NCI-H2196 (cell line): ENCODE results near the gene ARHGEF5.
"Not testable (repeated sequence)": the region's sequence is repeated elsewhere in the genome, so short reads cannot be mapped to it uniquely, and the experiment has no call there.

ENCODE experiments used
- DNase-seq: peaks from one replicate; lab custom pipeline; 2025; ENCODE audit not compliant: unreplicated experiment; lab: John Stamatoyannopoulos, UW

ARHGEF5 gene

GRCh38 chr7:144355176-144355822 is at the start of gene ARHGEF5:
Gene ARHGEF5, plus strand, starts transcription at chr7:144355402. Its CDS starts 7,268 bp downstream, at chr7:144362670.
- DNase-seq: not testable (repeated sequence)

DNA sequence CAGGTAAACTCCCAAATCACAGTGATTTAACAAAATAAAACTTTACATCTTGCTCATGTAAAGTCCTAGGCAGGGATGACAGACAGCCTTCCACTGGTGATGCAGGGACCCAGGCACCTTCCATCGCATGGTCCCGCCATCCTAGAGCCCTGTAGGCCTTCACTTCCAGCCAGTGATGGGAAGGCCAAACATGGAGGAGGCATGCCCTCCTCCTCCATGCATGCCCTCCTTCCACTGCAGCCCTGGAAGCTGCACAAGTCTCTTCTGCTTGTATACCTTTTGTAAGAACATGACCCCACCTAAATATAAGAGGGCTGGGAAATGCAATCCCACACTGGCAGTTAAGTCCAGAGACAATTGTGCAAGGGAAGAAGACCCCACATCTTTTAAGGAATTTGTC is 45.5 kb upstream of the ARHGEF5 start:
- DNase-seq: not testable (repeated sequence)

GRCh38 chr7:144311218-144311617 is 44.0 kb upstream of the ARHGEF5 start:
- not testable (repeated sequence) for DNase-seq

DNA sequence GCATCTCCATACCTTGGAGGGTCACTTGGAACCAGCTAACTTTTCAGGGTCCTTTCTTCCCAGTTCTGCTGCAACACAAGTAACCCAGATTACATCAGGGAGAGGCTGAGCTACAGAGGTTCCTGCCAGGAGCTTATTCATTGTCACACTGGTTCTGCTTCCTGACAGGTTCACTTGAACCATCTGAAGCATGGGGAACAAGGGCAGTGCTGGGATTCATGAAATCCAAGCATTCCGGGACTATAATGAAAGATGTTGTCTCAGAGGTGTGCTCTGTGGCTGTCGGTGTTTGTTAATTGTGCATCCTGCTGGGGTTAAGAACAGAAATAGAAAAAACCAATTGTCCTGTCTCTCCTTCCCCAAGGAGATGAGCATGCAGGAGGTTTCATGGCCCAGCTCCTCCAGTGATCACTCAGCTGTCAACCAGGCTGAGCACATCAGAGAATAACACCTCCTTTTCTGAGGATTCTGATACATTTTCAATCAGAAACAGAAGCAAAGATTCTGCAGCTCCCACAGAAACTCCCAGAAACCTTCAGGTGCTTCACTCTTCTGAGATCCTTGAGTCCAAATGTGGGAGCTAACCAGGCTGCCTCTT is 43.2 kb upstream of the ARHGEF5 start, which contains the start of gene OR2A1:
TSS of gene OR2A1 (plus strand) at position 548 of the 598 bp plus-strand sequence. CDS start 5,706 bp downstream, outside the sequence.
- not testable (repeated sequence) for DNase-seq

GRCh38 chr7:144317537-144317936 is 37.7 kb upstream of the ARHGEF5 start:
- not testable (repeated sequence) for DNase-seq

- DNase-seq: not testable (repeated sequence)
Observed at GRCh38 chr7:144319547-144319946, 35.7 kb upstream of the ARHGEF5 start.

- not testable (repeated sequence) for DNase-seq
Observed at GRCh38 chr7:144321677-144322206, 33.5 kb upstream of the ARHGEF5 start.

GRCh38 chr7:144323359-144323758 is 31.8 kb upstream of the ARHGEF5 start:
- not testable (repeated sequence) for DNase-seq

- DNase-seq: not testable (repeated sequence)
Observed at GRCh38 chr7:144325868-144326267, 29.3 kb upstream of the ARHGEF5 start.

DNA sequence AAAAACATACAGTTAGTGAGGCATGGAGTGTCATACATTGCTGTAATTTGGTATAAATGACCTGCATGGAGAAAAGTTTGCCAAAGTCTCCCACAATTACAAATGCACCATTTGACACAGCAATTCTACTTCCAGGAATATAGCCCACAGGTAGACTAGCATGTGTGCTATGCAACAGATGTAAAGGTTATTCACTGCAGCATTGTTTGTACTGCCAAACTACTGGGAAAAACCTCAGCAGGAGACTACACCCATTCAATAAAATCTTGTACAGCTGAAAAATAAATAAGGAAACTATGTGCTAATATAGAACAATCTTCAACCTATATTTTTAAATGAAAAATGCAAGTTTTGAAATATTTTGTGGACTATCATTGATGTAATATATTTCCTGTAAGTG is 25.2 kb upstream of the ARHGEF5 start:
- not testable (repeated sequence) for DNase-seq

- DNase-seq: not testable (repeated sequence)
Observed at GRCh38 chr7:144331221-144331995, 23.8 kb upstream of the ARHGEF5 start.

DNA sequence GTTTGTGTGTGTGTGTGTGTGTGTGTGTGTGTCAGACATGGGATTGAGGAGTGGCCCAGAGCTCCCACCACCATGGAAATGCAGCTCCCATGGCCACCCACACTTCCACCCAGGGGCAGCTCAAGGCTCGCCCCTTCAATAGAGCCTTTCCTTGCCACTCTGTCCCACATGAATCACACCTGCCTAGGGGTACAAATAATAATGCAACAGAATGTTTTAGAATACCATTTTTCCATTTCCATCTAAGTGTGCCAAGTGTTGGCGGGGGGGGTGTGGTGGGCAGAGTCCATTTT is 23.3 kb upstream of the ARHGEF5 start:
- DNase-seq: not testable (repeated sequence)

DNA sequence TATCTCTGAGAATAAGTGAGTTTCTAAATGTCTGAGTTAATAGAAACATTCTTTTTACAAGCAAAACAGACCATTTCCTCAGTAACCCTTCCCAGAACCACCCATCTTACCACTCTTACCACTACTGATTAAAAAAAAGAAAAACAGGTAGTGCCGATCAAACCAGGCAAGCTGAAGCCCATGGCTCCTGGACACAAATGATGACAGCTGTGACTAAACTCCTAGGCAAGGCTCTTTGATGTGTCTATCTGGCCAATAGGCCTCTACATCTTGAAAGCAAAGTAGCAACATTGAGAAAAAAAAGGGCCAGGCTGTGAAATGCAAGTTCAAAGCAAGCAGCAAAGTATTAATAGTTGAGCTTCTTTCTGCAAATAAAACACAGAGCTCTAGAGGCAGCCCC is 6.6 kb upstream of the ARHGEF5 start:
- DNase-seq: not testable (repeated sequence)

DNA sequence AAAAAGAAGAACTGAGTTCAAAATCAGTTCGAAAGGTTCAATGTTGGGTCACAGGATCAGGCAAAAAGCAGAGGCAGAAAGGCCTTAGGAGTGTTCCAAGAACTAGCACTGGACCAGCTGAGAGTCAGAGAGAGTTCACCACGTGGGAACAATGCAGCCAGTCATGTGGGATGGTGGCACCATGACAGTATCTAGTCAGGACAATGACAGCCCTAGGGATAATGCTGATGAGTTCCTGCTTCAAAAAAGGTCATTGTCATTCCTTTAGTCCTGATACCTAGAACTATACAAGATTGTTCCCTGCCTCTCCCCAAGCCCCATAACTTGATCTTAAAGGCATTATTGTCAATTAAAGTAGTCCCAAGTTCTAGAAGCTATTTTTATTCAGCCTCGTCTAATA is 3.5 kb upstream of the ARHGEF5 start:
- not testable (repeated sequence) for DNase-seq

DNA sequence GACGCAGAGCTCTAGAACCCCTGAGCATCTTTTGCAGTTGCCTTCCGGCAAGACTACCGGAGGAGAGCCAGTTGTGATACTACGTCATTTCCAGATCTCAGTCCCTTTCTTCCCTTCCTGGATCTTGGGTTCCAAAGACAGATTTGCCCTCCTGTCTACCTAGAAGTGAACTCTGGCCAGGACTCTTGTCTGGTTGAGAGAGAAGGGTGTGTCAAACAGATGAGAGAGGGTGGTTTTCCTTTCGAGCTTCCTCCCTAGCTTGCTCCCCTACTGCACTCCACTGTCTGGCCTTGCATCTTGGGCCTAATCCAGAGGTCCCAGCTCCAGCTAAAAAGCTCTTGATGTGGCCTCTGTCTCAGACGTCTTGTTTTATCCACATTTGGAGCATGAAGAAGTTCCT is 983 bp downstream of the ARHGEF5 start:
- DNase-seq: not testable (repeated sequence)

GRCh38 chr7:144356860-144357259 is 1.7 kb downstream of the ARHGEF5 start:
- not testable (repeated sequence) for DNase-seq

DNA sequence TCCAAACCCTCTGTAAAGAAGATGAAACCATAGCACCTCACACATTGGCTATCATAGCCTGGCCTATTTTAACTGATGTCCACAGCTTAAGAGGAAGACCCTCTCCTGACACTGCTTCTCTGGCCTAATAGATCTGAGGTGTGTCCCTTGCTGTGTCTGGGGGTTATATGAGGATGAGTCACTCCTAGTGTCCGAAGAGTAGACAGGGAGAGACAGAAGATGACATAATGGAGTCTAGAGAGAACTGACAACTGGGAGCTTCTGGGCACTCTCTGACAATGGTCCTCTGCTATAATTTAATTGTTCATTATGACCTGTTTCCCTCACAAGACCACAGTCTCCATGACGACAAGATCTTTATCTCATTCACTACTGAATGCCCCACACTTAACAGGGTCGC is 6.9 kb downstream of the ARHGEF5 start:
- not testable (repeated sequence) for DNase-seq

DNA sequence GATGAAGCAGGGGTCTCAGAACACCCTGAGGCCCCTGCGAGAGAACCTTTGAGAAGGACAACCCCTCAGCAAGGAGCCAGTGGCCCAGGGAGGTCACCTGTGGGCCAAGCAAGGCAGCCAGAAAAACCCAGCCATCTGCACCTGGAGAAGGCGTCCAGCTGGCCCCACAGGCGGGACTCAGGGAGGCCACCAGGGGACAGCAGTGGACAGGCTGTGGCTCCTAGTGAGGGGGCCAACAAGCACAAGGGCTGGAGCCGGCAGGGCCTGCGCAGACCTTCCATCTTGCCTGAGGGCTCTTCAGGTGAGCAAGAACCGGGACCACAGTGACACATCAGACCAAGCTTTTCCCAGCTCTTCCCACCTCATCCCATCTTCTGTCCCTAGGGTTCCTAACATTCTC is 10.3 kb downstream of the ARHGEF5 start:
- DNase-seq: not testable (repeated sequence)

DNA sequence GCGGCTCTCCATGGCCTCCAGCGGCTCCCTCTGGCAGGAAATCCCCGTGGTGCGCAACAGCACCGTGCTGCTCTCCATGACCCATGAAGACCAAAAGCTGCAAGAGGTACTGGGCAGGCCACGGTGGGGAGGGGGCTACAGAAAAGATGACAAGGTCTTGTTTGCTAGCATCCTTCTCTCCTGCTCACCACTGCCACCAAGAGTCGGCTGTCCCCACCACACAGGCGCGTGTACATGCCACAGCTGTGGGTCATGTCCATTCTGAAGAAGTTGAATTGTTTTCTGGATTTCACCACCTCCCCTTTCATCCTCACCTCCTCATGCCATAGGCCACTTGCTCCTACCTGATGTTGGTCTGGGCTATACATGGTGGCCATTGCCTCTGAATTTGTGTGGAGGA is 12.0 kb downstream of the ARHGEF5 start:
- not testable (repeated sequence) for DNase-seq

GRCh38 chr7:144369221-144369620 is 14.0 kb downstream of the ARHGEF5 start:
- not testable (repeated sequence) for DNase-seq

DNA sequence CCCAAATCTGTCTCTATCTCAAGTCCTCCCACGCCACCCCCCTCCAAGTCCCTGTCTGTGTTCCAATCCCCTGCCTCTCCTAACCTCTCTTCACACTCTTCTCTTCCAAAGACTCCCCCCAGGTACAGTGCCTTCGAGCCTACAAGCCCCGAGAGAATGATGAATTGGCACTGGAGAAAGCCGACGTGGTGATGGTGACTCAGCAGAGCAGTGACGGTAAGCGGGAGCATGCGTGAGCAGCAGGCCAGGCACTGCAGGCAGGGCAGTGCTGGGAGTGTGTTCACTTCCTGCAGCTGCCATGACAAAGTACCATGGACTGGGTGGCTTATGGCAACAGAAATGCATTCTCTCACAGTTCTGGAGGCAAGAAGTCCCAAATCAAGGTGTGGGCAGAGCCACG is 23.4 kb downstream of the ARHGEF5 start:
- no peak for DNase-seq
